Kasumi-1 (cell line): ENCODE measurements around the gene TGFBRAP1.
"Not testable (repeated sequence)": the region's sequence is repeated elsewhere in the genome, so short reads cannot be mapped to it uniquely, and the experiment has no call there.

Experiments used
- DNase-seq, 2 experiments: peaks; one replicate each; lab custom pipeline; 2025; lab: John Stamatoyannopoulos, UW

The TGFBRAP1 gene

DNA sequence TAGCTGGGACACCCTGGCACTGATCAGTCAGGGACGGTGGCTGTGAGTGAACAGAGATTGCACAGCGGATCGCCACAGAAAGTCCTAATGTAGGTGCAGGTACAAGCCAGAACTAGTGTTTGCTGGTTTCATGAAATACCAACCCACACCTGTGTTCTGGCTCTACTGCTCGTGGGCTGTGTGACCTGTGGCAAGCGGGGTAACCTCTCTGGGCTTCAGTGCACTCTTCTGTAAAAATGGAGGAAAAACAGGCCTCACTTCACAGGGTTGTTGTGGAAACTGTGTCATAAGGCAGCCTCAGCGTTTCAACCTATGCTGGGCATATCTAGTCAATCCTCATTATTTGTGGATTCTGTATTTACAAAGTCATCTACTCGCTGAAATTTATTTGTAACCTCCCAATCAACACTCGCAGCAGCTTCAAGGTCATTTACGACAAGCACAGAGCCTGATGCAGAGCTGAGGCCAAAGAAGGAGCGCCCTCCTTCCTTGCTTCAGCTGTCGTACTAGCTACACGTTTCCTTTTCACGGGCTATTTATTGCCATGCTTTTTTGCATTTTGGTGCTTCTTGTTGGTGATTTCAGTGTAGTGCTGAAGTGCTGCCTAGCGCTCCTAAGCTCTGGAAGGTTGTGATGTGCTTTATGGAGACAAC lies 58.0 kb downstream of the TGFBRAP1 start:
- DNase-seq, result no peak

DNA sequence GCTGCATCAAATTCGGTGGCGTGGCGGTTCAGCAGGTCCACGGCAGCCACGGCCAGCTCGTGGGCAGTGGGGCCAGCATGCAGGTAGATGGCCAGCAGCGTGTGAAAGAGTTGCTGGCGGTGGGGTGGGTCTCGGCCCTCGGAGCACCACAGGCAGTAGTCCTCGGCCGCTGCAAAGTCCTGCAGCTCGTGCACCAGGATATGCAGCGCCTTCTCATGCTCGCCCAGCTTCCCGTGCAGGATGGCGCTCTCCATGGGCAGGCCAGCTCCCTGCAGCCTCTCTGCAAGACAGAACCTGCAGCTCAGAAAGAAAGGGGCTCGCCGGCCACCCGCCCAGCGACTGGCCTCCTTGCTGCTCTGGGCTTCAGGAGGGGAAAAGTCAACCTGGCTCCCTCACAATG lies 60.1 kb downstream of the TGFBRAP1 start:
- no peak for DNase-seq

DNA sequence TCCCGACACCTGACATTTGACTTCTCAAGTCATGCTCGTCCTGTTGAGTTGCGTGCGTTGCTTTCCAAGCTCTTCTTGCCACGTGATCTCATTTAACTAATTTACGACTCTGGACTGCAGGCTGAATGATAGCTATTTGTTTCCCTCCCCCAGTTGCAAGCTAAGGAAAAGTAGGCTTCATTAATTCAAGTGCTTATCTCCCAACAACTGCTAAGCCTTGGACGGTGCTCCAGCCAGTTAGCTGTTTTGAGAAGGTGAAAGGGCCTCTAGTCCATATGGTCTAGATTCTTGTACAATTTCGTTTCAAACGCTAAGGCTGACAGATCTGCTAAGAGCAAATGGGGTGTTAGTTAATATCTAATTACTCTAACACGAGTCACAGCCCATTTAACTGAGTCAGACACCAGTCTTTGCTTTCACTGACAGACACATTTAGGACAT lies 66.9 kb downstream of the TGFBRAP1 start:
- no peak for DNase-seq

DNA sequence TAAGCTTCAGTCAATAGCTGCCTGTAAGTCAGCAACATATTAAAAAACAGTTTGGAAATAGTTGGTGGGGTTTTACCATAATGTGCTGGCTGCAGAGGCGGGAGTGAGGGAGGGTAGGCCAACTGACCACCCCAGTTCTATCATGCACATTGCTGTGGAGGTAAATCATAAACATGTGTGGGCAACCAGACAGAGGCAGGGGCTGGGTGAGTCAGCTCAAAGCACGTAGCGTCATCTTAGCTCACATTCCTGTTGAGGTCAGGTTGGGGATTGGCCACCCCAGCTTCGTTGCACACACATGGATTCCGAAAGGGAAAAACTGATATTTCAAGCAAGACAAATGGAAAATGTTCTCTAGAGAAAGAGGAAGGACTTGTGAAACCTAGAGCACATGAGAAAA lies 68.5 kb downstream of the TGFBRAP1 start:
- no peak for DNase-seq

DNA sequence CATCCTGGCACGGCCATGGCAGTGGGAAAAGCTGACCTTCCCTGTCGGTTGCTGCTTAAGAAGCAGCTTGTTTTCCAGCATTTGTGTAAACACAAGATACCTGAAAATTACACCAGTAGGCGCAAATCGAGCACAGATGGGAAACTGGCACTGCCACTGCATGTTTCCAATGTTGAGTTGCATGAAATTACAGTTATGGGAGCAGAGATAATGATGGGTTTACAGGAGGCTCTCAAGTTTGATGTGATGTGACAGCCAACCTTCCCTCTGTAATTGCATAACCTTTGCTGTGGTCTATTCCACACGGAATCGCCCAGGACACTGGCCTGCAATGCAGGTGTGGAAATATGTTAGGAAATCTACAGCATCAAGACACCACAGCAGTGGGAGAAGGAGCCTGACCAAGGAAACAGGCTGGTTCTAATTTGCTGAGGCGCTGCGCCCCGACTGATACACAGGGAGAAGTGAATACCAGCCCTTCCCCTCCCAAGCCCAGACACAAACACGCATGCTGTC lies 70.6 kb downstream of the TGFBRAP1 start:
- DNase-seq, result no peak

DNA sequence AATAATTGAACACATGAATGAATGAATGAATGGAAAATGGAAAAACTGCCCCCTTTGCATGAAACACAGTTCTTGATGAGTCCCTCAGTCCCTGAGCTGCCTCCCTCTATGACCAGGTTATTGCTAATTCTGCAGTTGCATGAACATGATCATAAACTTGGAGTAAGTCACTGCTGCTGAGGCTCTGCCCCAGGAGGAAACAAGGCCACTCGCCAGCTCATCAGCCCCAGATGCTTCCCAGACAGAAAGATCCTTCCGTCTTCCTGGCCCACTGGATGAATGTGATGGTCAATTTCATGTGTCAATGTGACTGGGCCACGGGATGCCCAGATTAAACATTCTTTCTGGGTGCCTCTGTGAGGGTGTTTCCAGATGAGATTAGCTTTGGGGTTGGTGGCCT lies 71.6 kb downstream of the TGFBRAP1 start:
- DNase-seq, result no peak

DNA sequence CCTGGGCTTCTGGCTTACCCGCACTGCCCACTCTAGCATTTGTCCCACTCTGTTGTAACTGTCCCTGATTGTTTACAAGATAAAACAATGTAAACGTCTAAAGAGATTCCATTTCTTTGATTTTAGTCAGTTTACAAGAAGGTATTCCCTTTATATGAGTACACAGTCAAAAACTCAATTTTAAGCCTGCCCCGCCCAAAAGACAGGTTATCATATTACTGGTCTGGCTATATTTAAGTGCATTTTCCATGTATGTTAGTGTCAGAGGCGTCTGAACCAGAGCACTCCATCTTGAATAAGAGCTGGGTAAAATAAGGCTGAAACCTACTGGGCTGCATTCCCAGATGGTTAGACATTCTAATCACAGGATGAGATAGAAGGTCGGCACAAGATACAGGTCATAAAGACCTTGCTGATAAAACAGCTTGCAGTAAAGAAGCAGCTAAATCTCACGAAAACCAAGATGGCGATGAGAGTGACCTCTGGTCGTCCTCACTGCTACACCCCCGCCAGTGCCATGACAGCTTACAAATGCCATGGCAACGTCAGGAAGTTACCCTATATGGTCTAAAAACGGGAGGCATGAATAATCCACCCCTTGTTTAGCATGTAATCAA lies 73.0 kb downstream of the TGFBRAP1 start:
- DNase-seq, result no peak

DNA sequence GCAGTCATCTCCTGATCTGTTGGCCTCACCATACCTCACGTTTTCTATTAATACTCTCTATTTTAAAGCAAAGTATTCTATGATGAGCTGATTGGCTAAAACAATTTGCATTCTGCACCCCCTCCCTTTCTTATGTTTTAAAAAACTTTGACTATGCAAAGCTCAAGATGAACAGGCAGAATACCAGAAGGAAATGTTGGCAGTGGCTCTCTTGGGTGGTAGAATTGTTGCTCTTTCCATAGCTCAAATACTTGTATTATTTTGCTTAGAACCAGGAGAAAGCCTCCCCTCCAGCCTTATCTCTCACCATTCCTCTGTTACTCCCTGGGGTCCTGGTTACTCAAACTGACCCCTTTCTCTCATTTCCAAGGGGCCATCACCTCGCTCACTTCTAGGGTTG lies 73.6 kb downstream of the TGFBRAP1 start:
- no peak for DNase-seq

DNA sequence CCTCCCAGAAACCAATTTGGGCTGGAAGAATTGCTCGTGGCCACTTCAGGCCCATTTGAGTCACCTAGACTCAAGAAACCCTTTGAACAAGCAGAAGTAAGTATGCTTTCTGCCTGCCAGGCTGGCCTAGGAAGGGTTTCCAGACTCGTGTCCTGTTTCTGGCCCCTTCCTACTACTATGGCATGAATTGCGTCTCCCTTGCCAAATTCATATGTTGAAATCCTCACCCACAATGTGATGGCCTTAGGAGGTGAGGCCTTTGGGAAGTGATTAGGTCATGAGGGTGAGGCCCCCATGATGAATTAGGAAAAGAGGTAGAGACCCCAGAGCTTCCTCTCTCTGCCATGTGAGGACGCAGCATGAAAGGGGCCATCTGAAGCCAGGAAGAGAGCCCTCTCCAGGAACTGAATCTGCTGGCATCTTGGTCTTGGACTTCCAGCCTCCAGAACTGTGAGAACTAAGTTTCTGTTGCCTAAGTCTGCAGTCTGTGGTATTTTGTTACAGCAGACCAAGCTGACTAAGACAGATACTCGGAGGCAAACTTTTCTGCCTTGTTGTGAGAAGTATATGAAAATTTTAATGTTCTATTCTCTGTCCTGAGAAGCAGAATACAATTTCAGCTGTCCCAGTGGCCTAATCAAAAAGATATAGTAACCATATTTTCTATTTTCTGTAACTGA lies 74.9 kb downstream of the TGFBRAP1 start:
- DNase-seq, result no peak

DNA sequence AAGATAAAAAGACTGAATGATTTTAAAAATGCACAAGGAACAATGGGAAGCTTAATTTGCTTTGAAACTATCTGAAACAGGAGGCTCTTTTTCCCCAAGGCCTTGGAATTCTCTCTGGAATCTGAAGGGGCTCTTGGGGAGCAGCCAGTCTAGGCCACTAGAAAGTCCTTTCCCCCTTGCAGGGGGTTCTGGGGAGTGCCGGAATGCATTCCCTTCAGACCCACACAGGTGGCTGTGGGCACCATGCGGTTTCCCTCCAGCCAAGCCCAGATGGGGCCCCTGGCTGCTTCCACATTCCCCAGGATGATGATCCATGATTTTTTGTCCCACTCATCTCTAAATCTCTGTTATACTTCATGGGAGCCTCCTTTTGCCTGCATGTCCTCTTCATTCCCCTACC lies 77.3 kb downstream of the TGFBRAP1 start:
- no peak for DNase-seq

DNA sequence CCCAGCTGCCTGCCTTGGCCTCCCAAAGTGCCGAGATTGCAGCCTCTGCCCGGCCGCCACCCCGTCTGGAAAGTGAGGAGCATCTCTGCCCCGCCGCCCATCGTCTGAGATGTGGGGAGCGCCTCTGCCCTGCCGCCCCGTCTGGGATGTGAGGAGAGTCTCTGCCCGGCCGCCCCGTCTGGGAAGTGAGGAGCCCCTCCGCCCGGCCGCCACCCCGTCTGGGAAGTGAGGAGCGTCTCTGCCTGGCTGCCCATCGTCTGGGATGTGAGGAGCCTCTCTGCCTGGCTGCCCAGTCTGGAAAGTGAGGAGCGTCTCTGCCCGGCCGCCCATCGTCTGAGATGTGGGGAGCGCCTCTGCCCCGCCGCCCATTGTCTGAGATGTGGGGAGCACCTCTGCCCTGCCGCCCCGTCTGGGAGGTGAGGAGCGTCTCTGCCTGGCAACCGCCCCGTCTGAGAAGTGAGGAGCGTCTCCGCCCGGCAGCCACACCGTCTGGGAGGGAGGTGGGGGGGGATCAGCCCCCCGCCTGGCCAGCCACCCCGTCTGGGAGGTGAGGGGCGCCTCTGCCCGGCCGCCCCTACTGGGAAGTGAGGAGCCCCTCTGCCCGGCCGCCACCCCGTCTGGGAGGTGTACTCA lies 78.4 kb downstream of the TGFBRAP1 start:
- not testable (repeated sequence) for DNase-seq

DNA sequence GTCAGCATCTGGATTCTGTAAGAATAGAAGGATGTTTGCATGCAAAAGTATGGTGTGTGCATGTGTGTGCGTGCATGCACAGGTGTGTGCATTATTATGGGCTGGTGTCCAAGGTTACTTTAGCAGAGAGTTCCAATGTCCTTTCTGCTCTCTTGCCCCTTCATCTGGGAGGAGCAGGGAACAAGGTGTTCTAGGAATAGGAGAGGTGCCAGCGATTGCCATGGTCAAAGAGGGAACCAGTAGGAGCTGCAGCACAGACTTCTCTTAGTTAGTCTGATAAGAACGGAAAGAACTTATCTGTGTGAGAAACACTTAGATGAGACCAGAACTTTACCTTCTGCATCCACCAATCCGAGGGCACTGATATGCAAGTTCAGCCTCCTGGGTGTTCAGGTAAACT lies 79.6 kb downstream of the TGFBRAP1 start:
- DNase-seq, result no peak

DNA sequence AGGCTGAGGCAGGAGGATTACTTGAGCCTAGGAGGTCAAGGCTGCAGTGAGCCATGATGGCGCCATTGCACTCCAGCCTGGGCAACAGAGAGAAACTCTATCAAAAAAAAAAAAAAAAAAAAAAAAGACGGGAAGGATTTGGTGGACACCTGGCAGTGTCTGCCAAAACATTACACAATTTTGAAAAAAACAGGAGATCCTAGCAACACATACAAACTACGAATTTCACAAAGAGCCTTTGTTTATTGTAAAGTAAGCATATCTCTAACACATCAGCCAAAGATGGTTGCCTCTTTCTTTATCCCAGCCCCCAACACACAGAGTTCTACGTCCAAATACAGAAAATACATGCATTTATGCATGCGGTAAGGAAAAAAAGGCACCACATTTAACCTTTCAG lies 80.4 kb downstream of the TGFBRAP1 start:
- DNase-seq, result no peak

DNA sequence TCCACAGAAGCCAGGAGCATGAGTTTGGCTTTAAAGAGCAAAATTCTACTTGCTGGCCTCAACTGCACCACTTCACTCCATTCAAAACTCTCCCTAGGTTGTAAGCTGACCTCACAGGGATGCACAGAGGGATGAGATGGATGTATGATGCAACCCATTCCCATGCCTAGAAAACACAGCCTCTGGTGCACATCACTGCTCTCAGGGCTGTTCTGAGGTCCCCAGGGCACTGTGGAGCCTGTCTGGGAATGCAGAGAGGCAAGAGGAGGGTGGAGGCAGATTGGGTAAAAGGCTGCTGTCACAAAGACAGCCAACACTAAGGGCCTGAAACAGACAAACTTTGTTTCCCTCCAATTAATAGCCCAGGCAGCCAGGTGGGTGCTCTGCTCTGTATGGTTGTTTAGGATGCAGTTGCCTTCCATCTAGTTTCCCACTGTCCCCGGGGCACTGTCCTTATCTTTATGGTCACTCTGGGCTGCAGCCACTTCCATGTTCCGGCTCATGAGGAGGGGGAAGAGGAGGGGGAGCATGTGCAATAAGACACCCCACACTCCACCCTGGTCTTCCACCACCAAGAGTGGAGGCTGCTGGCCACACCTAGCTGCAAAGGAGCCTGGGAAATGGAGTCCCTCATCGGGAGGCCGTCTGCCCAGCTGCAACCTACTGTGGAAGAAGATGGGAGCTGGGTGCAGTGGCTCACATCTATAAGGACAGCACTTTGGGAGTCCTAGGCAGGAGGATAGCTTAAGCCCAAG lies 81.0 kb downstream of the TGFBRAP1 start:
- no peak for DNase-seq

DNA sequence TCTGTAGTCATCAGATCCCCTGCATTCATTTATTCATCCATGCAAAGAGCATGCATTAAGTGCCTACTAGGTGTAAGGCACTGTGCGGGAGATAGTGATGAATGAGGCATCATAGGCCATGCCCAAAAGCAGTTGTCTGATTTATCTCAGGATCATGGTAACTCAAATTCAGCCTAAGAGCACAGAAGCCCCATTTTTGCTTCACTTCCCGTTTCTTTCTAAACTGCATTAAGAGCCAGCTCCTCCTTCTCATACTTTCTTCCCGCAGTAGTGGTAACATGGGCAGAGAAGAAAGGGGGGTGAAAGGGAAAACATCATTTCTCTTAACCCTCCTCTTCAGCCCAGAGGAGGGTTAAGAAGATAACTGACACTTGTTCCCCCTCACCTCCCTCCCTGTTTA lies 85.1 kb downstream of the TGFBRAP1 start:
- DNase-seq, result peak; percentile 58 to 67

DNA sequence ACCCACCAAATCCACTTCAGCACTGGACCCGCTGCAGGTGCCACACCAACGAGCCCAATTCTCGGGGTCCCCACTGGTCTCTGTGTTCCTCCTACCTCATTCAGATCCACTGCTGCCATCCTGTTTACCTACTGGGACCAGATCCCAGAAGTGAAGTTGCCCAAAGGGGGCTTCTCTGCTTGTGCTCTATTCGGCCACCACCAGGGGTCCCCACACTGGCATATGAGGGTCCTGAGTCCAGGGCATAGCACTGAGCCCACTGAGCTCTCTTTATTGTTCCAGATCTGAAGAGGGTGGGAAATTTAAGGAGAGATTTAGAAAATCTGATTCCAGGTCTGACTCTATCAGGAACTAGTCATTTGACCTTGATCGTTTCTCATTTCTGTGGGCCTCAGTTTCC lies 85.6 kb downstream of the TGFBRAP1 start:
- no peak for DNase-seq

DNA sequence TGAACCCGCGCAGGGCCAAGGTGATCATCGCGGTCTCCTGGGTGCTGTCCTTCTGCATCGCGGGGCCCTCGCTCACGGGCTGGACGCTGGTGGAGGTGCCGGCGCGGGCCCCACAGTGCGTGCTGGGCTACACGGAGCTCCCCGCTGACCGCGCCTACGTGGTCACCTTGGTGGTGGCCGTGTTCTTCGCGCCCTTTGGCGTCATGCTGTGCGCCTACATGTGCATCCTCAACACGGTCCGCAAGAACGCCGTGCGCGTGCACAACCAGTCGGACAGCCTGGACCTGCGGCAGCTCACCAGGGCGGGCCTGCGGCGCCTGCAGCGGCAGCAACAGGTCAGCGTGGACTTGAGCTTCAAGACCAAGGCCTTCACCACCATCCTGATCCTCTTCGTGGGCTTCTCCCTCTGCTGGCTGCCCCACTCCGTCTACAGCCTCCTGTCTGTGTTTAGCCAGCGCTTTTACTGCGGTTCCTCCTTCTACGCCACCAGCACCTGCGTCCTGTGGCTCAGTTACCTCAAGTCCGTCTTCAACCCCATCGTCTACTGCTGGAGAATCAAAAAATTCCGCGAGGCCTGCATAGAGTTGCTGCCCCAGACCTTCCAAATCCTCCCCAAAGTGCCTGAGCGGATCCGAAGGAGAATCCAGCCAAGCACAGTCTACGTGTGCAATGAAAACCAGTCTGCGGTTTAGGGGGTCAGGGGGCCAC lies 87.1 kb downstream of the TGFBRAP1 start:
- DNase-seq, result no peak

DNA sequence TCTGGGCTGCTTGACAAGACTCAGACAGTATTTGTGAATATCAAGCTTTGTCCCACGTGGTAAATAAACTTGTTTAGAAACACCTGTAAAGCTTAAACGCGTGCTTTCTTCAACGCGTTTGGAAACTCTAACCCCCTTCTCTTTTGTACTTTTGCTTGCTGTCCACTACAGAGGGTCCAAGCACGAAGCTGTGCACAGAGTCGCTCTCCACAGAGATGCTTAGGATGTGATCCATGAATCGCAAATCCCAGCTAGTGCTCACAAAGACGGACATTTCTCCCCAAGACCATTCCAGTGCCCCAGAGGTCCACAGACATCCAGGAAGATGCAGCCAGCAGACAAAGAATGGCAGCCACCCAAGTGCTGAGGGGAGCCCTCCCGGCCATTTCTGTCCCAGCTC lies 88.1 kb downstream of the TGFBRAP1 start, which contains the start of gene GPR45:
GPR45 (plus strand) TSS at position 301 of the 400 bp plus-strand sequence. CDS start 116 bp downstream, outside the sequence.
- DNase-seq, result no peak

DNA sequence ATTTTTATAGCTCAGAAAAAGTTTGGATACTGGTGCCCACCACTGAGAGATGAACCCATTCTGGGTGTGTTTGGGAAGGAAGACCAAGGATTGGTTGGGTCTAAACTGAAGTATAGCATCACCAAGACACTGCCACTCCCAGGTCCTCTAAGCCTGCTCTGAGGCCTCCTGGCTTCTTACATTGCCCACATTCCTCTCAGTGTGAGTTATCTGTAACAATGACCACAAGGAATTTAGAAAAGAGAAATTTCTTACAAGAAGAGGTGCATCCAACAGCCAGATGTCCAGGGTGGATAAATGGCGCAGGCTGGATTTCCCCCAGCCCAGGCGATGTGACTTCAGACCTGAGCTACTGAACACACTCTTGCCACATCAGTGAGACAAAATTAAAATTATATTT lies 89.6 kb downstream of the TGFBRAP1 start:
- DNase-seq, result no peak

DNA sequence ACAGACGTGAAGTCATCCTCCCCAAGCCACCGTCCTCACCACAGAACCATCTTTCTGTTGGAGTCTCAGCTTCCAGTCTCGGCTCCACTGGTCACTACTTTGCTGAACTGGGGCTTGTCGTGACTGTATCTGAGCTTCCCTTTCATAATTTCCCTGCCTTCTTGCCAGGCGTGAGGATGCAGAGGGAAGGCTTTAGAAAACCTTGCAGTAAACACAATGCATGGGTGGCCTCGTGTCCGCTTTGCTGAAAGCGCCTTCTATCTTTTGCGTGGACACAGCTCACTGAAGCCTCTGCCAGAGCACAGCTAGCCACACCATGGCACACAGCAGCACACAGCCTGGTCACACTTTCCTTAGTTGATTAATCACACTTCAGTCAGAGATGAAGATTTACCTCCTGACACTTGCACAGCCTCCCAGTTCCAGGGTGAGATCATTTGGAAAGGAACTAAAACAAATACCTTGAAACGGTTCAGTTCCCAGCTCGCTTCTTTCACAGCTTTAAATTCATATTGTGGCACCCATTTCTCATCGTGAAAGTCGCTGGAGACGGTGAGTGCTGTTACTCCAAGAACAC lies 90.8 kb downstream of the TGFBRAP1 start:
- DNase-seq, result no peak
